CD4-positive, alpha-beta T cell treated with Interleukin-17A for 4 hours (primary cell): ENCODE data around the gene TMEM106C.
A peak's percentile ranks its signal among the peaks of the same experiment; 100 is the strongest.

ENCODE experiments used
- DNase-seq: peaks from one replicate; pipeline ENCODE4 v3.0.0-alpha.2; 2020; ENCODE audit warnings: mixed read lengths

TMEM106C gene

GRCh38 chr12:47997321-47997720 lies 33.9 kb downstream of the TMEM106C start:
- DNase-seq: no peak

GRCh38 chr12:47999816-48000215 lies 36.4 kb downstream of the TMEM106C start:
- DNase-seq: no peak

- DNase-seq: no peak
These were observed 37.6 kb downstream of the TMEM106C start for GRCh38 chr12:48000878-48001504.

GRCh38 chr12:48001505-48002413 lies 38.4 kb downstream of the TMEM106C start:
- DNase-seq: no peak

GRCh38 chr12:48002414-48002730 lies 39.0 kb downstream of the TMEM106C start:
- no peak for DNase-seq

GRCh38 chr12:48002773-48003218 lies 39.4 kb downstream of the TMEM106C start:
- no peak for DNase-seq

- no peak for DNase-seq
These were observed 40.0 kb downstream of the TMEM106C start for GRCh38 chr12:48003226-48004052.

- DNase-seq: peak; percentile 21
These were observed 40.9 kb downstream of the TMEM106C start, which contains the start of gene COL2A1 for GRCh38 chr12:48004053-48004941. Gene COL2A1, minus strand, starts transcription at chr12:48004476. Its CDS starts 155 bp downstream, at chr12:48004321.

- no peak for DNase-seq
These were observed 41.8 kb downstream of the TMEM106C start for GRCh38 chr12:48005001-48005749.

GRCh38 chr12:48005750-48006021 lies 42.3 kb downstream of the TMEM106C start:
- no peak for DNase-seq

GRCh38 chr12:48007206-48007605 lies 43.8 kb downstream of the TMEM106C start:
- no peak for DNase-seq

GRCh38 chr12:48008349-48008748 lies 45.0 kb downstream of the TMEM106C start:
- no peak for DNase-seq

GRCh38 chr12:48008950-48009349 lies 45.6 kb downstream of the TMEM106C start:
- no peak for DNase-seq

GRCh38 chr12:48009471-48009870 lies 46.1 kb downstream of the TMEM106C start:
- no peak for DNase-seq

- DNase-seq: no peak
These were observed 47.1 kb downstream of the TMEM106C start for GRCh38 chr12:48010366-48010970.

- DNase-seq: no peak
These were observed 48.7 kb downstream of the TMEM106C start for GRCh38 chr12:48012070-48012469.

- no peak for DNase-seq
These were observed 49.9 kb downstream of the TMEM106C start for GRCh38 chr12:48013287-48013686.

GRCh38 chr12:48015129-48015528 lies 51.7 kb downstream of the TMEM106C start:
- DNase-seq: no peak

- no peak for DNase-seq
These were observed 52.6 kb downstream of the TMEM106C start for GRCh38 chr12:48015954-48016353.

- no peak for DNase-seq
These were observed 53.1 kb downstream of the TMEM106C start for GRCh38 chr12:48016373-48017020.

- DNase-seq: no peak
These were observed 54.1 kb downstream of the TMEM106C start for GRCh38 chr12:48017496-48017895.
